Neural crest cell (in vitro differentiated cells): ENCODE measurements around the gene PURA. TPM values are rescaled to one million over a fixed set of nuclear protein-coding genes. Genes with fewer than 3 reads are reported as not detected.

Source experiments
- DNase-seq: peaks from one replicate; pipeline ENCODE4 v3.0.0; 2021; ENCODE audit warnings: low read depth, mixed read lengths, low spot score
- H3K27ac Mint-ChIP-seq: one replicate; pipeline ENCODE4 v1.8.0; 2021; ENCODE audit warnings: mild to moderate bottlenecking, mixed read lengths; ENCODE audit not compliant: unreplicated experiment
- H3K27me3 Mint-ChIP-seq: 2 replicates; pipeline ENCODE4 v1.8.0; 2021; ENCODE audit warnings: low read depth, mild to moderate bottlenecking, mixed read lengths
- H3K36me3 Mint-ChIP-seq: 2 replicates; pipeline ENCODE4 v1.8.0; 2021; ENCODE audit warnings: low read depth, mild to moderate bottlenecking, mixed read lengths
- H3K4me1 Mint-ChIP-seq: 2 replicates; pipeline ENCODE4 v1.8.0; 2021; ENCODE audit warnings: mixed read lengths
- H3K4me3 Mint-ChIP-seq: one replicate; pipeline ENCODE4 v1.8.0; 2021; ENCODE audit warnings: mild to moderate bottlenecking, mixed read lengths
- H3K9me3 Mint-ChIP-seq: 2 replicates; pipeline ENCODE4 v1.8.0; 2021; ENCODE audit warnings: mixed read lengths
- total RNA-seq: library from RNA; stranded (reverse); gene quantifications from 2 replicates; pipeline ENCODE4 v1.2.1, GENCODE V29; 2021
- TF ChIP-seq, protein P1 (sequence below): fragments of 200-600 bp; sonication (generic); conservative IDR thresholded peaks from 2 replicates; pipeline ENCODE4 v1.5.0; 2021; ENCODE audit warnings: antibody characterized with exemption, mild to moderate bottlenecking

The PURA gene
- total RNA-seq, 1 donor from 2014 or later: 5.5 TPM

DNA sequence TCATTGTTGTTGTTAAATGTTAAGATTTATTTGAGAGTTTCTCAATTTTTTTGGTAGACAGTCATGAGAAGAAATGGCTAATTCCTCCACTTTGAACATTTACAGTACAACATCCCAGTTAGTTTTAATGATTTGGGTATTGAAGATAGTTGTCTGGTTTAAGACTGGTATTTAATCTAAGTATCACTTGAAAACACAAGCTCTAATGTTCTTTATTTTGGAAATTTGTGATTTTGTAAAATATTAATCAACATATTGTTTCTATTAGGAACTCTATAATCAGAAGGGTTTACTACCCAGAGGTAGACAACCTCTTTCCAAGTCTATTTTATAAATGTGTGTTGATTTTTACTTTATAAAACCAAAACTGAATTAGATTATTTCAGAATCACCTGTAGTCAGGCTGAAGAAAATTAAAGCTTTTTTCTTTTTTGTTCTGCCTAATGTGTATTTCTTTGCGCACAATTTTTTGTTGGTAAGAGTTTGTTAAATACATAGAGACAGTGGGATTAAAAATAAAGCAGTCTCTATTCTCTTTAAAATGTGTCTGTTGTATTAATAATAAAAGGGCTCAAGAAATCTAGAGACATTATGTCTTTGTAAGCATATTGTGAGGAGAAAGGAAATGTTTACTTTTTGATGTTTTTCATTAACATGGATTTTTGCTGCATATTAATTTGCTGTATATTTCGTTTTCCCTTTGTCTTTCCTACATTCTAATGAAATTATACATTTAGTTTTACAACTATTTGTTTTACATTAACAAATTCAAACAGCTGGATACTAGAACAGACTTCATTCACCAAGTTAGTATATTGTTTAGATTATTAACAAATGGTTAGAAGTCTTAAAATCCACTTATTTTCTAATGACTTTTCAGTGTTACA, 3.9 kb upstream of the PURA start:
- Mint-ChIP-seq H3K4me1 (peaks cover 35% of the 10 kb centered on the region), H3K36me3 (peaks cover 4% of the 10 kb centered on the region), H3K27me3 (peaks cover 95% of the 10 kb centered on the region), H3K27ac (no peak overlapping the region), H3K4me3 (peak overlapping the region; percentile 91), H3K9me3 (no peaks in the 10 kb centered on the region)
- TF ChIP-seq, protein P1, sequence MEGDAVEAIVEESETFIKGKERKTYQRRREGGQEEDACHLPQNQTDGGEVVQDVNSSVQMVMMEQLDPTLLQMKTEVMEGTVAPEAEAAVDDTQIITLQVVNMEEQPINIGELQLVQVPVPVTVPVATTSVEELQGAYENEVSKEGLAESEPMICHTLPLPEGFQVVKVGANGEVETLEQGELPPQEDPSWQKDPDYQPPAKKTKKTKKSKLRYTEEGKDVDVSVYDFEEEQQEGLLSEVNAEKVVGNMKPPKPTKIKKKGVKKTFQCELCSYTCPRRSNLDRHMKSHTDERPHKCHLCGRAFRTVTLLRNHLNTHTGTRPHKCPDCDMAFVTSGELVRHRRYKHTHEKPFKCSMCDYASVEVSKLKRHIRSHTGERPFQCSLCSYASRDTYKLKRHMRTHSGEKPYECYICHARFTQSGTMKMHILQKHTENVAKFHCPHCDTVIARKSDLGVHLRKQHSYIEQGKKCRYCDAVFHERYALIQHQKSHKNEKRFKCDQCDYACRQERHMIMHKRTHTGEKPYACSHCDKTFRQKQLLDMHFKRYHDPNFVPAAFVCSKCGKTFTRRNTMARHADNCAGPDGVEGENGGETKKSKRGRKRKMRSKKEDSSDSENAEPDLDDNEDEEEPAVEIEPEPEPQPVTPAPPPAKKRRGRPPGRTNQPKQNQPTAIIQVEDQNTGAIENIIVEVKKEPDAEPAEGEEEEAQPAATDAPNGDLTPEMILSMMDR: no peak
- no peak for DNase-seq

DNA sequence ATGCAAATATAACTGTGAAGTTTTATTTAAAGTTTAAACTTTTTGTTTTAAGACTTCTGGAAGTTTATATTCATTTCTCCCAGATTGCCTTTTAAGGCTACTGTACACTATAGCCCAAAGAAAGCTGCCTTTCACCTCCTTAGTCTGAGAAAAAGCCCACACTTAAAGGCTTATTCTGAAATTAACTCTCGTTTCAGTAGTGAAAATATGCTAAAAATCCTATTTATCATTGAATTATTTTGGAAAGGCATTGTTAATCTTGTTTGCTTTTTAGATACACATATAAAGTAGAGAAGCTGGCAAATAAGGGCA, 3.3 kb upstream of the PURA start:
- TF ChIP-seq, protein P1: no peak
- no peak for DNase-seq
- Mint-ChIP-seq H3K4me3 (peak overlapping the region; percentile 75), H3K27me3 (peaks cover 92% of the 10 kb centered on the region), H3K9me3 (no peaks in the 10 kb centered on the region), H3K36me3 (peaks cover 4% of the 10 kb centered on the region), H3K27ac (no peak overlapping the region), H3K4me1 (peaks cover 39% of the 10 kb centered on the region)

DNA sequence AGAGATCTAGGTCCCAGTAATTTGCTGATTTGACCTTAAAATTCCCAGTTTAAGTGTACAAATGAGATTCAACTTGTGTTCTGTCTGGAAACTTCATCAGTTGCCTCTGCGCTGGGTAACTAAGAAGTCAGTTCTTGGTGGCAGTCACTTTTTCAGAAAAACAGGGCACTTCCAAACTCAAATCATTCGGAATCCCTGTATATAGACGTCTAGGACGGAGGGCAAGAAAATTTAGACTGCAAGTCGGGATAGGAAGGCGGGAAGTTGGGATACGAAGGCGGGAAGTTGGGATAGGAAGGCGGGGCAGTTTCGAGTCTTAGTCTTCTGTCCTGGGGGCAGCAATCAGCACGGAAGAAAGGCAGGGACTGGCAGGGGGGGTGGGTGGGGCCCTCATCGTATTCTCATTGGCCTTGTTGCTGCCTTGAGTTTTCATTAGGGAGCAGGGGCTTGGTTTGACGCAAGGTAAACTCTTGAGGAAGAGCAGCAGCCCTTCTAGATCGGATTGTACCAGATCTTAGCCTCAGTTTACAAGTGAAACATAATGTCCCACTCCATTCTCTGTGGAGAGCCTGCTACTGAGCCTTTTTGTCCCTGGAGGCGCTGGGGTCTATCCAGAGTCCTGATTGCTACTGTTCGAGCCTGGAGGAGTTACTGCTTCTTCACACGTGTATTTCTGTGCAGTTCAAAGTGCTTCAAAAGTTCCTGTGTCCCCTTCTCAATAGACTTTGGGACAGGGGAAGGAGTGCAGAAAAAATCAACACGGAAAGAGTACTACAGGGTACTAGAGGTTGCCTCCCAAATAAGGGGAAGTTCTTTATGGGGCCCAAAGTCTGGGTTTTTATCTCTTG, 2.7 kb upstream of the PURA start:
- Mint-ChIP-seq H3K36me3 (peaks cover 4% of the 10 kb centered on the region), H3K4me3 (peak overlapping the region; percentile 81), H3K27ac (no peak overlapping the region), H3K9me3 (no peaks in the 10 kb centered on the region), H3K27me3 (peaks cover 90% of the 10 kb centered on the region), H3K4me1 (peaks cover 42% of the 10 kb centered on the region)
- TF ChIP-seq, protein P1: no peak
- DNase-seq: peak; percentile 6

DNA sequence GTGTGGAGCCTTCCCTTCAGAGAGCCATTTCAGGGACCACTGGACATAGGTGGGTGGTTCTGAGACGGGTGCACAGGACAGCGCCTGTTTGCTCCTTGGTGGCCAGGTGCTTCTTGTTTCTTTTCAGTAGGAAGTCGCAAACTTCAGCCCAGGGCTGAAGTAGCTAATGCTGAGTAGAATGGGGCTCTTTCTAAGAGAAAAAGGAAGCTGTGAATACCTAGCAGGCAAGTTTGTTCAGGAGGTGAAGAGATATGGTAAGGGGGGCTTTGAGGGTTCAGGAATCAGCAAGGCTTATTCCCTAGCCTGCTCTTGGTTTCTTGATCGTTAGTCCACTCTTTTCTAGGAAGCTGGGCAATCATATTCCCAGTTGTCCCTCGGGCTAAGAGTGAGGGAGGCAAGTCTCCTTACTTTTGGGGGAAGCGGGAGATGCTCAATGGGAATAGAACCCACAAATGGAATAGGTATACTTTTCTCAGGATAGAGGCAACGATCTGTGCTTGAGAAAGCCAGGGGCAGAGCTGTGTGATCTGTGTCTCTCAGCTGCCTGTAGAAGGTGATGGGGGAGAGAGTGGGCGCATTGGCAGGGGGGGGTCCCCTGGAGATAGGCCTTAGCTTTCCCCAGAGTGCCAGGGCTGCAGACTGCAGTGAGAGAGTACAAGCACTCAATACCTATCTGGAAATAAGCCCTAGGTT, 1.9 kb upstream of the PURA start:
- Mint-ChIP-seq H3K9me3 (no peaks in the 10 kb centered on the region), H3K36me3 (peaks cover 4% of the 10 kb centered on the region), H3K4me1 (peaks cover 40% of the 10 kb centered on the region), H3K27me3 (peaks cover 86% of the 10 kb centered on the region), H3K27ac (no peak overlapping the region), H3K4me3 (peak overlapping the region; percentile 81)
- TF ChIP-seq, protein P1: no peak
- no peak for DNase-seq

DNA sequence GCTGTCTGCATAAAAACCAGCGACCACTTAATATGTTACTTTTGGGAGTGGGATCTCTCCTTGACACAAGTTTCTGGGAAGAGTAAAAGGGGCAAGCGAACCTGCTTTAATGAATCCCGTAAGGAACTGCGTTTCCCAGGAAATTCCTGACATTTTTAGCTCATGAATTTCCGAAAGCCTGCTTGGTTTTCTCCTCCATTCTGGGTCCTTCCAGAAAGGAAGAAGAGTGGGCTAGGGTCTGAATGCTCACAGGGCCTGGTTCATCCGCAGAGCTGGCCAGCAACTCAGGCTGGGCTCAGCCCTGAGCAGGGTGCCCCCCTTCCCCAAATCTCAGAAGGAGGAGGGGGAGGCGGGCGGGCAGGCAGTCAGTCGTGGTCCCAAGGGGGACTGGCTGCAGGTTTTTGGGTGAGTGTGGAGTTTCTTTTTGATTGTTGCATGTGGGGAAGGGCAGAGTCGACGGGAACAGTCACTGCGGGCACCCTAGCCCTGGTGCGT, 1.2 kb upstream of the PURA start:
- Mint-ChIP-seq H3K4me3 (peak overlapping the region; percentile 81), H3K27ac (no peak overlapping the region), H3K36me3 (peaks cover 4% of the 10 kb centered on the region), H3K27me3 (peaks cover 84% of the 10 kb centered on the region), H3K9me3 (no peaks in the 10 kb centered on the region), H3K4me1 (peaks cover 40% of the 10 kb centered on the region)
- no peak for DNase-seq
- TF ChIP-seq, protein P1: no peak
